ENCODE data around the gene ZNF878. TPM values are rescaled to one million over a fixed set of nuclear protein-coding genes. Genes with fewer than 3 reads are reported as not detected.

Gene ZNF878
- total and polyA plus RNA-seq, 9 of the 15 experiments (the other 6 are each of a cell fraction or from before 2014, with no cell fraction given): 0.30 to 1.4 (median 0.50) TPM

- peak; percentile 25 for TF ChIP-seq SP2 (IDR thresholded peaks at IDR 0.05; ENCODE audit: extremely low read depth, low read depth, low read length, poor library complexity, severe bottlenecking)
- peak; percentile 12 for TF ChIP-seq HNRNPLL (IDR thresholded peaks at IDR 0.05; ENCODE audit: low read depth, low read length, poor library complexity, severe bottlenecking)
- TF ChIP-seq TAF9B (IDR thresholded peaks at IDR 0.05; ENCODE audit: partially characterized antibody): peak; percentile 57
- no peak for TF ChIP-seq MEF2A (IDR thresholded peaks at IDR 0.05; ENCODE audit: control insufficient read depth, low read depth, low read length)
- TF ChIP-seq MGA (IDR thresholded peaks at IDR 0.05): peak; percentile 28; the same call in 1 of the 2 replicates
- TF ChIP-seq SP1 (CRISPR knock-in tag; IDR thresholded peaks at IDR 0.05): peak; percentile 43; the same call in 1 of the 2 replicates
- TF ChIP-seq FOS (IDR thresholded peaks at IDR 0.05; ENCODE audit: extremely low read depth, insufficient read length): peak; percentile 12
- TF ChIP-seq ZNF76 (CRISPR knock-in tag; IDR thresholded peaks at IDR 0.05; ENCODE audit: borderline replicate concordance): no peak
- 0 out of 2 replicates have a peak, but pooled peaks have one; percentile 10 for TF ChIP-seq SOX6 (IDR thresholded peaks at IDR 0.05)
- TF ChIP-seq ZNF384 (IDR thresholded peaks at IDR 0.05; ENCODE audit: low read depth, low read length): peak; percentile 48; the same call in 1 of the 2 replicates
- TF ChIP-seq HDAC6 (IDR thresholded peaks at IDR 0.05; ENCODE audit: low read depth, low read length): no peak
- TF ChIP-seq POLR2AphosphoS5 (IDR thresholded peaks at IDR 0.05; ENCODE audit: control insufficient read depth, insufficient read depth, low read depth, low read length): peak; percentile 68
- TF ChIP-seq PKNOX1 (IDR thresholded peaks at IDR 0.05): peak; percentile 98
- TF ChIP-seq ZBTB7A (IDR thresholded peaks at IDR 0.05; ENCODE audit: borderline replicate concordance, control insufficient read depth, low read depth, low read length): 0 out of 2 replicates have a peak, but pooled peaks have one; percentile 2
- no peak for TF ChIP-seq PPARD (CRISPR knock-in tag; IDR thresholded peaks at IDR 0.05)
These were observed 39.5 kb upstream of the ZNF878 start (continued) for GRCh38 chr19:12092065-12092867.

Measured in K562 (cell line).